ENCODE results near the gene EEF2K.
"Not testable (repeated sequence)": the region's sequence is repeated elsewhere in the genome, so short reads cannot be mapped to it uniquely, and the experiment has no call there.

Gene EEF2K

GRCh38 chr16:22297114-22297870 is 91.2 kb downstream of the EEF2K start, which contains the start of gene POLR3E:
POLR3E (plus strand) TSS chr16:22297409; CDS start chr16:22302969, 5,560 bp downstream.
- peak; percentile 90 for DNase-seq

GRCh38 chr16:22297871-22298733 is 92.0 kb downstream of the EEF2K start:
- DNase-seq: peak; percentile 87

- no peak for DNase-seq
Observed at GRCh38 chr16:22299036-22299435, 93.0 kb downstream of the EEF2K start.

DNA sequence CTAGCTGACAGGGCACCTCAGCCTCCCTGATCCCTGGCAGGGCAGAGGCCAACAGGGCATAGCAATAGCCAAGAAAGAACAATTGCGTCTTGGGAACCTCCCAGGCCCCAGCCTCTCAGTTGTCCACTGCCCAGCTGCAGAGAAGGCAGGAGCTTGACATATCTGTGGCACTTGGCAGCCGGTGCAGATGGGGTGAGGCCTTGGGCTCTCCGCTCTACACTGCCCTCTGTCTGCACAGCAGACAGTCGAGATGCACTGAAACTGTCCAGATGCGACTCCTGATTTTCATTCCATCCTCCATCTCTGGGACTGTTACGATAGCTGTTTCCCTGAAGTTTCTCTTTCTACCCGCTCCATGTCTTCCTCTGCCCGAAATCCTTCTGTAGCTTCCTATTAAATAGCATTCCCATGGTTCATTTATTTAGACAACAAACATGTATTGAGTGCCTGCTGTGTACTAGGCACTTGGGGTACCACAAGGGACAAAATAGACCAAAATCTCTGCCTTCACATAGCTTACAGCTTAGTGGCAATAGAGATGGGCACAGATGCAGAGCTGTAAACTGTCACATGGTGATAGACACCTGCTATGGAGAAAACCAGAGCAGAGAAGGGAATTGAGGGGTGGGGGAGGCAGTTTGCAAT is 94.5 kb downstream of the EEF2K start:
- DNase-seq: no peak

DNA sequence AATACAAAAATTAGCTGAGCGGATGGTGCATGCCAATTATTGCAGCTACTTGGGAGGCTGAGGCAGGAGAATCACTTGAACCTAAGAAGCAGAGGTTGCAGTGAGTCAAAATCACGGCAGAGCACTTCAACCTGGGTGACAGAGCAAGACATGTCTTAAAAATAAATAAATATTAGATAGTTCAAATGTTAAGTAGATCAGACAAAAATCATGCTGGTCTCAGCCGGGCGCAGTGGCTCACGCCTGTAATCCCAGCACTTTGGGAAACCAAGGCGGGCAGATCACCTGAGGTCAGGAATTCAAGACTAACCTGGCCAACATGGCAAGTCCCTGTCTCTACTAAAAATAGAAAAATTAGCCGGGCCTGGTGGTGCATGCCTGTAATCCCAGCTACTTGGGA is 95.3 kb downstream of the EEF2K start:
- DNase-seq: not testable (repeated sequence)

DNA sequence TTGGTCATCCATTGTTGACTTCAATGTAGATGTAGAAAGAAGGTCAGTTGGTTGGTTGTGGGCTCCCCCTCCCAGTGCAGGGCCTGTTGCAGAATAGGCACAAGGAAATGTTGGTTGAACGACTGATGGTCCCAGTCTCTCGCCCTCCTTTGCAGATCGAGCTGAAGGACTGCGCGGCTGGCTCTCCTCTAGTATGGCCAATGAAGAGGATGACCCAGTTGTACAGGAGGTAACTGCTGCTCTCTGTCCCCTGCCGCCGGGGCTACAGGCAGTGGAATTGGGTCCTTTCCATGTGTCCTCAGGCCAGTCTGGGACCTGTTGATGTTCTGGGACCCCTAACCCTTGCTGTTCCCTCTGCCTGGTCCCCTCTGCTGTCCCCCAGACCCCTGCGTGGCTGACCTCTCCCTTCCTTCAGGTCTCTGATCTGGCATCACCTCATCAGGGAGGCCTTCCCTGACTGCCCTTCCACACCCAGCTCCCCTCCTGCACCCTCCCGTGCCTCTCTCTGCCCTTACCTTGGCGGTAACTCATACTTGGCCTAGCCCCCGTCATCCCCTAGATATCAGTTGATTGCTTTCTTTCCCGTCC is 96.8 kb downstream of the EEF2K start:
- DNase-seq: no peak

DNA sequence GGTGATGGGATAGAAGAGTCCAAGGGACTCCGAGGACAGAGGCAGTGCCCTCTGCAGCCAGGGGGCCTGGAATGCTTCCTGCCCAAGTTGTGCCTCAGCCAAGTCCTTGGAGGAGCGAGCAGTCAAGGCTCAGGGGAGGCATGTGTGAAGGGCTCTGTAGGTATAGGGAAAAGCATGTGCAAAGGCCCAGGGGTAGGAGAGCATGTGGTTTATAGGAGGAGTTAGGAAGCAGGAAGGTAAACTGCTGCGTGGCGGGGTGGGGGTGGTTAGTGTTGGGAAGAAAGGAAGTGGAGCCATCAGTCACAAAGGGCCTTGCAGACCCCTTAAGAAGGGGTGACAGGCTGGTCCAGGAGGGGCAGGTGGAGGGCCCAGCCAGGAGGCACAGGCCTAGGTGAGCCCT is 98.3 kb downstream of the EEF2K start:
- no peak for DNase-seq

- no peak for DNase-seq
Observed at GRCh38 chr16:22306788-22307187, 100.7 kb downstream of the EEF2K start.

- no peak for DNase-seq
Observed at GRCh38 chr16:22307838-22308237, 101.8 kb downstream of the EEF2K start.

GRCh38 chr16:22308824-22309520 is 102.9 kb downstream of the EEF2K start:
- DNase-seq: no peak

DNA sequence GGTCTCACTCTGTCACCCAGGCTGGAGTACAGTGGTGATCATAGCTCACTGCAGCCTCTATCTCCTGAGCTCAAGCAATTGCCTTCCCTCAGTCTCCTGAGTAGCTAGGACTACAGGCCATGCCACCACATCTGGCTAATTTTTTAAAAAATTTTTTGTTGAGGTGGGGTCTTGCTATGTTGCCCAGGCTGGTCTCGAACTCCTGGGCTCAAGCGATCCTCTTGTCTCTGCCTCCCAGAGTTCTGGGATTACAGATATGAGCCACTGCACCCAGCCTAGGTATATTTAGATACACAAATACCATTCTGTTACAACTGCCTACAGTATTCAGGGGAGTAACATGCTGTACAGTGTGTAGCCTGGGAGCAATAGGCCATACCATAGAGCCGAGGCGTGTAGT is 105.4 kb downstream of the EEF2K start:
- DNase-seq: no peak

DNA sequence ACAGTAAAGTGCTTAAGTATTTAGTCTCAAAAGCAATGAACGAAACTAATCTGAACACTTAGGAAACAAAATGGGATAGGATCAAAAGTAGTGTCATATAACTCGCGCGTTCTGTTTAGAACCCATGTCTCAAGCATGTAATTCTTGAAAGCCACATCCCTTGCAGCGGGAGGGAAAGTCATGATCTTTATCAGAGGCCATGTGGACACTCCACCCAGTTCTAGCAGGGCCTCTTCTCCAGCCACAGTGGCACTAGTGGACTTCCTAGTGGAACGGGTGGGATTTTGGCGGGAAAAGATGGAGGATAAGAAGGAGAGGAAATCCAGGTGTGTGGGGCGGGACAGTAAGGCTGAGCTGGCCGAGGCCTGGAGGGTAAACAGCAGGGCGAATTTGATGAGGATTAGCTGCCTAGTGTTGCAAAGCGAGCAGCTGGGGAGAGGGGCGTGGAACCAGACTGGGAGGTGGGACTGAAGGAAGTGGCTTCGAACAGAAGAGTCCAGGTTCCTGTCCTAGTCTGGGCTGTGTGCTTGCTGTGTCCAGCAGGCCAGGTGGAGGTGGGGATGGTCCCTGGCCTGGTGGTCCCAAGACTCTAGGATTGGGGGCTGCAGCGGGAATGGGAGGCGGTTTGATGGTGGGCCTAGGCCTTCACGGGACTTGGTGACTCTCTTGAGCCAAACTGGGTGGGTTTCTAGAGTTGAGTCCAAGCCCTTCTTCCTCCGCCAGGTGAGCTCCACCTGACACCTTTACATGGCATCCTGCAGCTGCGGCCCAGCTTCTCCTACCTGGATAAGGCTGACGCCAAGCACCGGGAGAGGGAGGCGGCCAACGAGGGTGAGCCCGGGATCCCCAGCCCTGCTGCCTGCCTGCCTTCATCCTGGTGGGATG is 107.1 kb downstream of the EEF2K start:
- no peak for DNase-seq

GRCh38 chr16:22313876-22314470 is 107.9 kb downstream of the EEF2K start:
- DNase-seq: no peak

DNA sequence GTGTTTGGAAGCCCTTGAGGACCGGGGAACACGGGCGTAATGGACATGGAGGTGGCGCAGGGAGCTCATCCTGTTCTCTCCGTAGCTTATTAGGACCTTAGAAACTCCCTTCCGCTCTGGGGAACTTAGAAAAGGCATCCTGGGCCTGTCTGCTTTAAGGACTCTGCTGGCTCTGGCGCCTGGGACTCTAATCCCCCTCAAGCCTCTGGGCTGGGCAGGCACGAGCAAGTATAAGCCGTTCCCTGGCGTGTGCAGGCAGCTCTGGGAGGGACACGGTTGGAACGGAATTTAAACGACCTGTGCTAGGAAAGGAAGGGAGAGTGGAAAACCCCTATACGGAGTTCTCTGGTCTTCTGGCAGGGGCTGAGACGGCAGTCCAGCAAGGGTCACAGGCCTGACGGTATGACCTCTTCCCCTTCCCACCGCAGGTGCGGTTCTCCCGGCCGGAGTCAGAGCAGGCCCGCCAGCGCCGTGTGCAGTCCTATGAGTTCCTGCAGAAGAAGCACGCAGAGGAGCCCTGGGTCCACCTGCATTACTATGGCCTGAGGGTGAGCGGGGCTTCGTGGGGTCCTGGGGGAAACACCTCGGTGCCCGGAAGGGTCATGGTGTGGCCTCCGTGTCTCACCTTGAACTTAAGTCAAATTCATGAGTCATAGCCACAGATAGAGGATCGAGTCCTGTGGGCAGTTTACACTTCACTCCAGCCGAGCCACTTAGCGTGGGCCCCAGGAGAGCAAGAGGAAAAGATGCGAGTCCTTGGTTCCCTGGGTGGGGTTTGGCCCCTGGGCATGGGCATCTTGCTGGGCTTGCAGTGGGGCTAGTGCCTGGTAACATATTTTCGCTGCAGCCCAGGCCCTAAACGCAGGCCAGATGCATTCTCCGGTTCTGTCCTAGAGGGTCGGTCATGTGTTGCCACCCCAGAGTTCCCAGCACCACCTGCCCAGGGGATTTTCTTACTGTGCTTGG is 108.9 kb downstream of the EEF2K start:
- no peak for DNase-seq

GRCh38 chr16:22315979-22316378 is 109.9 kb downstream of the EEF2K start:
- DNase-seq: no peak

GRCh38 chr16:22316411-22316811 is 110.3 kb downstream of the EEF2K start:
- DNase-seq: no peak

GRCh38 chr16:22317001-22317530 is 111.0 kb downstream of the EEF2K start:
- no peak for DNase-seq

GRCh38 chr16:22317625-22318024 is 111.5 kb downstream of the EEF2K start:
- DNase-seq: no peak

- no peak for DNase-seq
Observed at GRCh38 chr16:22318690-22319358, 112.7 kb downstream of the EEF2K start.
